ENCODE results near the gene SWAP70.

Gene SWAP70

DNA sequence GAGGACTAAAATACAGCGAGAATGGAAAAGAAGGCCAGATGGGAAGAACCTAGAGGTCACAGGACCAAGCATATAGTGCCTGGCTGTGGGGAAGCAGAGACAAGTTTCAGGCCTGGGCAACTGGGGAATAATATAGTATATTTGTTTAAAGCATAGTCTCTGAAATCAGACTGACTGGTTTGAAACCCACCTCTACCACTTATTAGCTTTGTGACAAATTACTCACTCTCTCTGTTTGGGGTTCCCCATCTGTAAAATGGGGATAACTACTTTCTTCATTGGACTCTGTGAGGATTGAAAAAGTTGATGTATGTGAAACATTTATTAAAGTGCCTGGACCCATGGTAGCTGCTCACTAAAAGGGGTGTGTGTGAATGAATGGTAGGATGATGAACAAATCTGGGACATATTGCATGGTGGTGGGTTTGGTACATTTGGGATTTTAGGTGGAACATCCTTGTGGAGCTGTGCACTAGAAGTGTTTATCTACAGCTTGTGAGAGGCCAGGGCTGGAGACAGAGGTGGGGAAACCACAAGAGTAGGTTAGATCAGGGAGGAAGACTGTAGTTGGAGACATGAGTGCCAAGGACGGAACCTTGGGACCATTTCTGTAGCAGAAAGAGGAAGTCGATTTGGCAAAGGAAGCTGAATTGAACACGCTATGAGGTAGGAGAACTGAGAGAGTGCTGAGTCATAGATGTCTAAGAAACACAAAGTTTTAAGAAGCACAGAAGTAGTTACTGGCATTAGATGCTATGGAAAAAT lies 52.6 kb downstream of the SWAP70 start:
- TF ChIP-seq, protein P1, sequence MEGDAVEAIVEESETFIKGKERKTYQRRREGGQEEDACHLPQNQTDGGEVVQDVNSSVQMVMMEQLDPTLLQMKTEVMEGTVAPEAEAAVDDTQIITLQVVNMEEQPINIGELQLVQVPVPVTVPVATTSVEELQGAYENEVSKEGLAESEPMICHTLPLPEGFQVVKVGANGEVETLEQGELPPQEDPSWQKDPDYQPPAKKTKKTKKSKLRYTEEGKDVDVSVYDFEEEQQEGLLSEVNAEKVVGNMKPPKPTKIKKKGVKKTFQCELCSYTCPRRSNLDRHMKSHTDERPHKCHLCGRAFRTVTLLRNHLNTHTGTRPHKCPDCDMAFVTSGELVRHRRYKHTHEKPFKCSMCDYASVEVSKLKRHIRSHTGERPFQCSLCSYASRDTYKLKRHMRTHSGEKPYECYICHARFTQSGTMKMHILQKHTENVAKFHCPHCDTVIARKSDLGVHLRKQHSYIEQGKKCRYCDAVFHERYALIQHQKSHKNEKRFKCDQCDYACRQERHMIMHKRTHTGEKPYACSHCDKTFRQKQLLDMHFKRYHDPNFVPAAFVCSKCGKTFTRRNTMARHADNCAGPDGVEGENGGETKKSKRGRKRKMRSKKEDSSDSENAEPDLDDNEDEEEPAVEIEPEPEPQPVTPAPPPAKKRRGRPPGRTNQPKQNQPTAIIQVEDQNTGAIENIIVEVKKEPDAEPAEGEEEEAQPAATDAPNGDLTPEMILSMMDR (IDR thresholded peaks at IDR 0.05; ENCODE audit: low read depth, low read length, missing control alignments): no peak
- DNase-seq (ENCODE audit: low read depth): peak; percentile 69
- H3K4me3 ChIP-seq (ENCODE audit: low read depth, low read length): no peak overlapping the region
- in situ Hi-C loops (cut with HindIII; ENCODE audit: low sequenced_read_pairs): no loop called here

DNA sequence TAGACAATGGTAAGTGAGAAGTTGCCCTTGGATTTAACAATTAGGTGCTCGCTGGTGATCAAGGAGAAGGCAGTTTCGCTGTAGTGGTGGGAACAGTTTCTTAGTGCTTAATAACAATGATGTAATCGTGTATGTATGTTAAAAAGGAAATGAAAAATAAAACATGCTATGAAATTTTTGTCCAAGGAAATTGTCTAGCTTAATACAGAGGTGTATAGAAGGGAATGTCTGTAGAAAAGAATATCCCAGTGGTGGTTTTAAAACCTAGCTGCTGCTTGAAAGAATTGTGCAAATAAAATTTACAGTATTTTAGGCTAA lies 53.1 kb downstream of the SWAP70 start:
- DNase-seq (ENCODE audit: low read depth): no peak
- TF ChIP-seq, protein P1 (IDR thresholded peaks at IDR 0.05; ENCODE audit: low read depth, low read length, missing control alignments): no peak
- H3K4me3 ChIP-seq (ENCODE audit: low read depth, low read length): no peak overlapping the region
- in situ Hi-C loops (cut with HindIII; ENCODE audit: low sequenced_read_pairs): no loop called here

DNA sequence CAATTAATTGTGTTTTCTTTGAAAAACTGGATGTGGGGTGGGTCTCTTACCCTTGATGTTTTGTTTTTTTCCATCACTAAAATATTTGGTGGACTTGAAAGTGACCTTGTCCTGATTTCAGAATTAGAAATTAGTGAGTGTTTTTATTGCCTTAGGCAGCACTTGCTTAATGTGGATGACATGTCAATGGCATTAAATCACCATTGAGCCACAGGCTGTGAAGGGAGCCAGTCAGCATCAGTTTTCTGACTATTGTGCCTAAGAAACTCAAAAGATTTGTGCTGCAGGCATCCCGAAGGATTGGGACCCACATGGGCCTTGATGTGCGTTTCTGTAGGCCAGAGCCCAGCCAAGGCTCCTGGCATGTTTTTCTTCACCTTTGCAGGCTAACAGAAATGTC lies 53.8 kb downstream of the SWAP70 start:
- TF ChIP-seq, protein P1 (IDR thresholded peaks at IDR 0.05; ENCODE audit: low read depth, low read length, missing control alignments): no peak
- no peak for DNase-seq (ENCODE audit: low read depth)
- H3K4me3 ChIP-seq (ENCODE audit: low read depth, low read length): no peak overlapping the region
- in situ Hi-C loops (cut with HindIII; ENCODE audit: low sequenced_read_pairs): no loop called here

DNA sequence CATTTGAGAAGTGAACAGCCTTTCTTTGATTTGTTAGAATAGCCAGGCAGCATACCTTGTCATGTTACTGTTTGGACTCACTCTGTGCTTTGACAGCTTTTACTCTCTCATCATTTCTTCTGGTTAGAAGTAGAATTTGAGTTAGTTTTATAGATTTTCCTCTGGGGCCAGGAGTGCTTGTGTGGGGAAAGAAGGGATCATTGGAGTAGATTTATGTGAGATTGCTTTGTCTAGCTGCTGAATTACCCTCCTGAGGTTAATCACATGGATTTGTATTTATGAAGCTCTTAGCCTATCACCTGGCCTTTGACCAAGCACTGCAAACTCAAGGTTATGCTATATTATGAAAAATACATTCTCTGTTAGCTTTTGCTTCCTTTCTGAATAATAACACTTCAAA lies 54.3 kb downstream of the SWAP70 start:
- H3K4me3 ChIP-seq (ENCODE audit: low read depth, low read length): no peak overlapping the region
- in situ Hi-C loops (cut with HindIII; ENCODE audit: low sequenced_read_pairs): no loop called here
- TF ChIP-seq, protein P1 (IDR thresholded peaks at IDR 0.05; ENCODE audit: low read depth, low read length, missing control alignments): no peak
- no peak for DNase-seq (ENCODE audit: low read depth)

DNA sequence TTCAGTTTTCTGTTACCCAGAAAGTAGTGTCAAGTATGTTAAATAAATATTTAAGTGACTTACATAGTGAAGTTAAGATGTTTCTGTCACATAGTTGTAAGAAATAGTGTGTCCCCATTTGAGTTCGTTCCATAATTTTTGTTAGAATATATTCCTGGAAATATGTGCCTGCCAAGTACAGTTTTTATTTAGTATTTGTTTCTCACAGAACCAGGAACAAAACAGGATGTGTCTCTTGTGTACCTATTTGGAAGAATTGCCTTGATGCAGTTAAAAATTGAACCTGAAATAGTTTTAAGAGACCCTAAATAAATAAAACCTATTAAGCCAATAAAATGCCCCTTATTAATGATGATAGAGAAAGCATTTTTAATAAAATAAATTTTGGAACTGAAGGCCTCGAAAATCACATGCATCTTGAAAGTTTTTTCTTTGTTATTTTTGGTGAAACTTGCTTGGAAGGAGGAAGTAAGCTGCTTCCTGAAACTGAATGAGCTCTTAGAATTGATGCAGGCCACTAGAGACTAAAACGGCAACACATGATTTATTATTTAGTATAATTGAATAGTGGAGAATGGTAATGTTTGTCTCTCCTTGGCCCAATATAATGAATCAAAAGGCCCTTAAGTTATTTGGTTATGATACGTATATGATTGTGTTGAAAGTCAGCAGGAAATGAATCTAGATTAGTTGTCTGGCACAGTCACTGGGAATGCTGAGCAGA lies 55.9 kb downstream of the SWAP70 start:
- TF ChIP-seq, protein P1 (IDR thresholded peaks at IDR 0.05; ENCODE audit: low read depth, low read length, missing control alignments): no peak
- DNase-seq (ENCODE audit: low read depth): no peak
- no peak overlapping the region for H3K4me3 ChIP-seq (ENCODE audit: low read depth, low read length)
- in situ Hi-C loops (cut with HindIII; ENCODE audit: low sequenced_read_pairs): loop anchor here (5.0 kb wide), 1 partner anchor 32 kb away; no protein-coding TSS in a partner anchor

DNA sequence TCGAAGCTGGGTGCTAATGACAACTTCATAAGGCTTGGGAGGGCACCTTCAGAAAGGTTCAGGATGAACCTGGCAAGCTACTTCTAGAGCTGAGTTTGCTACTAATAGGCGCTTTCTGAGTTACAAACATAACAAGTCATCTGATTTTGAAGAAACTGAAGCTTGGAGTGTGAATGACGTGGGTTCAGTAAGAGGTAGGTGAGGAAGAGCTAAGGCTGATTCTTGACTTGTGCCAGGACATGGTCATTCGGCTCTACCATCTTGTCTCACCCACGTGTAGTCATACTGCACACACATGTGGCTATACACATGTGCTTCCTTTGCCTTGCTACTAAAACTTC lies 56.4 kb downstream of the SWAP70 start:
- DNase-seq (ENCODE audit: low read depth): no peak
- no peak overlapping the region for H3K4me3 ChIP-seq (ENCODE audit: low read depth, low read length)
- in situ Hi-C loops (cut with HindIII; ENCODE audit: low sequenced_read_pairs): loop anchor here (5.0 kb wide), 1 partner anchor 33 kb away; no protein-coding TSS in a partner anchor
- TF ChIP-seq, protein P1 (IDR thresholded peaks at IDR 0.05; ENCODE audit: low read depth, low read length, missing control alignments): no peak
